Measurements from ENCODE around the gene PAQR9. TPM values are rescaled to one million over a fixed set of nuclear protein-coding genes. Genes with fewer than 3 reads are reported as not detected.
A peak's percentile ranks its signal among the peaks of the same experiment; 100 is the strongest.

Gene PAQR9
- total RNA-seq, 1 donor from 2014 or later: not detected

- DNase-seq: no peak
Observed at GRCh38 chr3:142950972-142951371, 12.5 kb downstream of the PAQR9 start.

- no peak for DNase-seq
Observed at GRCh38 chr3:142947799-142948575, 15.5 kb downstream of the PAQR9 start.

GRCh38 chr3:142947352-142947751, 16.1 kb downstream of the PAQR9 start:
- DNase-seq: no peak

- no peak for DNase-seq
Observed at GRCh38 chr3:142946861-142947260, 16.6 kb downstream of the PAQR9 start.

GRCh38 chr3:142945023-142945422, 18.5 kb downstream of the PAQR9 start:
- DNase-seq: no peak

- no peak for DNase-seq
Observed at GRCh38 chr3:142944342-142944741, 19.1 kb downstream of the PAQR9 start.

GRCh38 chr3:142943870-142944269, 19.6 kb downstream of the PAQR9 start:
- DNase-seq: no peak

- DNase-seq: no peak
Observed at GRCh38 chr3:142943349-142943748, 20.1 kb downstream of the PAQR9 start.

GRCh38 chr3:142941373-142942123, 21.9 kb downstream of the PAQR9 start:
- DNase-seq: no peak

- DNase-seq: no peak
Observed at GRCh38 chr3:142940472-142940871, 23.0 kb downstream of the PAQR9 start.

- DNase-seq: no peak
Observed at GRCh38 chr3:142940000-142940399, 23.5 kb downstream of the PAQR9 start.

- DNase-seq: no peak
Observed at GRCh38 chr3:142935963-142936362, 27.5 kb downstream of the PAQR9 start.

- no peak for DNase-seq
Observed at GRCh38 chr3:142934887-142935269, 28.6 kb downstream of the PAQR9 start.

- DNase-seq: no peak
Observed at GRCh38 chr3:142934128-142934886, 29.2 kb downstream of the PAQR9 start.

GRCh38 chr3:142931222-142931621, 32.3 kb downstream of the PAQR9 start:
- no peak for DNase-seq

GRCh38 chr3:142930463-142930862, 33.0 kb downstream of the PAQR9 start:
- DNase-seq: no peak

- no peak for DNase-seq
Observed at GRCh38 chr3:142929890-142930289, 33.6 kb downstream of the PAQR9 start.

GRCh38 chr3:142929109-142929508, 34.4 kb downstream of the PAQR9 start:
- peak; percentile 7 for DNase-seq

- no peak for DNase-seq
Observed at GRCh38 chr3:142926368-142926944, 37.0 kb downstream of the PAQR9 start.

- no peak for DNase-seq
Observed at GRCh38 chr3:142925140-142925539, 38.3 kb downstream of the PAQR9 start.

GRCh38 chr3:142923694-142924093, 39.8 kb downstream of the PAQR9 start:
- DNase-seq: no peak

GRCh38 chr3:142916605-142917004, 46.9 kb downstream of the PAQR9 start:
- DNase-seq: no peak

GRCh38 chr3:142915636-142916035, 47.8 kb downstream of the PAQR9 start:
- DNase-seq: no peak
